HFFc6 (cell line): Measurements from ENCODE around the gene TOMM20. TPM values are rescaled to one million over a fixed set of nuclear protein-coding genes. Genes with fewer than 3 reads are reported as not detected.

Experiments used
- DNase-seq: peaks from one replicate; pipeline ENCODE4 v3.0.0-alpha.2; 2018
- H3K27ac Mint-ChIP-seq: 2 replicates; pipeline ENCODE4 v1.8.0; 2020; ENCODE audit warnings: mild to moderate bottlenecking, mixed read lengths
- H3K27me3 Mint-ChIP-seq: 2 replicates; pipeline ENCODE4 v1.8.0; 2021; ENCODE audit warnings: mild to moderate bottlenecking, moderate library complexity, mixed read lengths; ENCODE audit not compliant: insufficient read depth
- H3K36me3 Mint-ChIP-seq: 2 replicates; pipeline ENCODE4 v1.8.0; 2021; ENCODE audit warnings: low read depth, mixed read lengths
- H3K4me1 Mint-ChIP-seq: 2 replicates; pipeline ENCODE4 v1.8.0; 2020; ENCODE audit warnings: low read depth, mixed read lengths
- H3K4me3 Mint-ChIP-seq: 2 replicates; pipeline ENCODE4 v1.8.0; 2020; ENCODE audit warnings: mild to moderate bottlenecking, moderate library complexity, mixed read lengths
- H3K9me3 Mint-ChIP-seq: 2 replicates; pipeline ENCODE4 v1.8.0; 2020; ENCODE audit warnings: mild to moderate bottlenecking, mixed read lengths
- total RNA-seq, 6 experiments: library from RNA; stranded (reverse); fragmentation: NEBNext Ultra II Directional; extraction: Animal tissue kit (Norgen Biotek cat#: 25700); gene quantifications; 2 replicates in 1 of 6; 3 replicates in 5 of 6; pipeline ENCODE4 v1.2.3, GENCODE V29; 2021
- TF ChIP-seq, protein P1 (sequence below): fragments of 200-600 bp; sonication (generic); IDR thresholded peaks from 2 replicates; pipeline ENCODE4 v1.5.0; 2021; ENCODE audit warnings: antibody characterized with exemption, mild to moderate bottlenecking

Gene TOMM20
- total RNA-seq, 6 experiments from 2014 or later = 98.4 to 126 (median 110) TPM

GRCh38 chr1:235112297-235113182, 16.1 kb downstream of the TOMM20 start:
- no peaks in the 10 kb centered on the region for H3K9me3 Mint-ChIP-seq
- H3K27ac Mint-ChIP-seq = no peak overlapping the region
- peaks cover 54% of the 10 kb centered on the region for H3K36me3 Mint-ChIP-seq
- H3K4me1 Mint-ChIP-seq = peaks cover 16% of the 10 kb centered on the region
- TF ChIP-seq, protein P1, sequence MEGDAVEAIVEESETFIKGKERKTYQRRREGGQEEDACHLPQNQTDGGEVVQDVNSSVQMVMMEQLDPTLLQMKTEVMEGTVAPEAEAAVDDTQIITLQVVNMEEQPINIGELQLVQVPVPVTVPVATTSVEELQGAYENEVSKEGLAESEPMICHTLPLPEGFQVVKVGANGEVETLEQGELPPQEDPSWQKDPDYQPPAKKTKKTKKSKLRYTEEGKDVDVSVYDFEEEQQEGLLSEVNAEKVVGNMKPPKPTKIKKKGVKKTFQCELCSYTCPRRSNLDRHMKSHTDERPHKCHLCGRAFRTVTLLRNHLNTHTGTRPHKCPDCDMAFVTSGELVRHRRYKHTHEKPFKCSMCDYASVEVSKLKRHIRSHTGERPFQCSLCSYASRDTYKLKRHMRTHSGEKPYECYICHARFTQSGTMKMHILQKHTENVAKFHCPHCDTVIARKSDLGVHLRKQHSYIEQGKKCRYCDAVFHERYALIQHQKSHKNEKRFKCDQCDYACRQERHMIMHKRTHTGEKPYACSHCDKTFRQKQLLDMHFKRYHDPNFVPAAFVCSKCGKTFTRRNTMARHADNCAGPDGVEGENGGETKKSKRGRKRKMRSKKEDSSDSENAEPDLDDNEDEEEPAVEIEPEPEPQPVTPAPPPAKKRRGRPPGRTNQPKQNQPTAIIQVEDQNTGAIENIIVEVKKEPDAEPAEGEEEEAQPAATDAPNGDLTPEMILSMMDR = no peak
- peaks cover 2% of the 10 kb centered on the region; the same call in 1 of the 2 replicates for H3K27me3 Mint-ChIP-seq
- no peak overlapping the region for H3K4me3 Mint-ChIP-seq
- DNase-seq = no peak

DNA sequence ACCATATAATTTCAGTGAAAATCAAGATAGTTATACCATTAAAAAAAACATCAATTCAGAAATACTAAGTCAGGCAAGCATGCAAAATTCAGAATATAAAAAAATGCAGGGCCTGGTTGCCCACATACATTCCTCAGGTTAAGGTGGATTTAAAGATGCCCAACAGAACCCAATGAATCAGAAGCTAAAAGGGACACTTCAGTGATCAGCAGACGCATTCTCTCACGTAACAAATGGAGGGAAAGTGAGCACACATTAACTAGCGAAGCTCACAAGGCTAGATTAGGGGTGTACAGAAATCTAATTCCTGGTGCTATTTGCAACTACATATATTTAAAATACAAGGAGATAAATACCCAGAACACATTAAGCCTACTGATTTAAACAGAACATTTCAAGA, 17.5 kb downstream of the TOMM20 start:
- peaks cover 2% of the 10 kb centered on the region; the same call in 1 of the 2 replicates for H3K27me3 Mint-ChIP-seq
- DNase-seq = no peak
- H3K36me3 Mint-ChIP-seq = peaks cover 62% of the 10 kb centered on the region
- no peak overlapping the region for H3K4me3 Mint-ChIP-seq
- no peaks in the 10 kb centered on the region for H3K9me3 Mint-ChIP-seq
- TF ChIP-seq, protein P1 = no peak
- peaks cover 30% of the 10 kb centered on the region for H3K4me1 Mint-ChIP-seq
- H3K27ac Mint-ChIP-seq = 0 out of 2 replicates have a peak overlapping the region, but pooled peaks have one; percentile 26

GRCh38 chr1:235108876-235109275, 19.8 kb downstream of the TOMM20 start:
- Mint-ChIP-seq H3K4me1 (peaks cover 48% of the 10 kb centered on the region), H3K4me3 (no peak overlapping the region), H3K27ac (peak overlapping the region; percentile 17; the same call in 1 of the 2 replicates), H3K36me3 (peaks cover 53% of the 10 kb centered on the region), H3K27me3 (no peaks in the 10 kb centered on the region; the same call in 1 of the 2 replicates), H3K9me3 (no peaks in the 10 kb centered on the region)
- no peak for DNase-seq
- TF ChIP-seq, protein P1 = no peak

GRCh38 chr1:235108185-235108593, 20.4 kb downstream of the TOMM20 start:
- TF ChIP-seq, protein P1 = no peak
- Mint-ChIP-seq H3K4me1 (peaks cover 45% of the 10 kb centered on the region), H3K27me3 (no peaks in the 10 kb centered on the region; the same call in 1 of the 2 replicates), H3K9me3 (no peaks in the 10 kb centered on the region), H3K36me3 (peaks cover 46% of the 10 kb centered on the region), H3K27ac (no peak overlapping the region), H3K4me3 (no peak overlapping the region)
- DNase-seq = no peak

GRCh38 chr1:235107368-235108184, 21.1 kb downstream of the TOMM20 start:
- peaks cover 40% of the 10 kb centered on the region for H3K36me3 Mint-ChIP-seq
- TF ChIP-seq, protein P1 = no peak
- DNase-seq = no peak
- H3K27ac Mint-ChIP-seq = peak overlapping the region; percentile 0; the same call in 1 of the 2 replicates
- H3K4me1 Mint-ChIP-seq = peaks cover 40% of the 10 kb centered on the region
- H3K27me3 Mint-ChIP-seq = no peaks in the 10 kb centered on the region; the same call in 1 of the 2 replicates
- H3K9me3 Mint-ChIP-seq = no peaks in the 10 kb centered on the region
- no peak overlapping the region for H3K4me3 Mint-ChIP-seq
